SU-DHL-6 (cell line): Measurements from ENCODE around the gene SPAG8.

Experiments
- H2AFZ ChIP-seq: fragments of 200-600 bp; sonication (generic); 2 replicates; pipeline ENCODE4 v1.6.1; 2014; ENCODE audit warnings: low read depth, mild to moderate bottlenecking, moderate library complexity, mixed read lengths, antibody characterized with exemption, low read length; ENCODE audit not compliant: severe bottlenecking
- H3F3A ChIP-seq: fragments of 200-600 bp; shearing (Covaris generic); 2 replicates; pipeline ENCODE4 v1.6.0; 2016; ENCODE audit warnings: antibody characterized with exemption, mild to moderate bottlenecking; ENCODE audit not compliant: insufficient read depth
- H3K27ac ChIP-seq: fragments of 200-600 bp; sonication (generic); 2 replicates; pipeline ENCODE4 v1.5.1; 2016; ENCODE audit warnings: low read depth, mild to moderate bottlenecking, low read length, moderate library complexity, mixed read lengths
- H3K27me3 ChIP-seq: fragments of 200-600 bp; sonication (generic), shearing (Covaris generic); 2 replicates; pipeline ENCODE4 v1.6.0; 2014; ENCODE audit warnings: mild to moderate bottlenecking, low read length
- H3K36me3 ChIP-seq: fragments of 200-600 bp; sonication (generic); 2 replicates; pipeline ENCODE4 v1.6.1; 2014; ENCODE audit warnings: mild to moderate bottlenecking, low read length, mixed read lengths
- H3K4me2 ChIP-seq: fragments of 300-600, 200-600 bp; shearing (Covaris generic), sonication (generic); 2 replicates; pipeline ENCODE4 v1.6.0; 2014; ENCODE audit warnings: low read length, low read depth, mild to moderate bottlenecking; ENCODE audit not compliant: poor library complexity, severe bottlenecking
- H3K4me3 ChIP-seq: fragments of 200-600 bp; sonication (generic); 2 replicates; pipeline ENCODE4 v1.5.1; 2014; ENCODE audit warnings: antibody characterized with exemption, low read length, mild to moderate bottlenecking, mixed read lengths; ENCODE audit not compliant: insufficient read depth, poor library complexity, severe bottlenecking
- H3K79me2 ChIP-seq: fragments of 200-600 bp; sonication (generic); 2 replicates; pipeline ENCODE4 v1.6.1; 2014; ENCODE audit warnings: mild to moderate bottlenecking, low read length, moderate library complexity; ENCODE audit not compliant: insufficient read depth
- H3K9ac ChIP-seq: fragments of 200-600 bp; sonication (generic); 2 replicates; pipeline ENCODE4 v1.7.0; 2014; ENCODE audit warnings: mild to moderate bottlenecking, low read length
- H3K9me2 ChIP-seq: fragments of 200-600 bp; sonication (generic); replicated peaks from 2 replicates; pipeline ENCODE4 v1.6.1; 2014; ENCODE audit warnings: low read length; ENCODE audit not compliant: insufficient read depth
- H3K9me3 ChIP-seq: fragments of 200-600 bp; sonication (generic); 2 replicates; pipeline ENCODE4 v1.6.1; 2014; ENCODE audit warnings: low read length, mixed read lengths; ENCODE audit not compliant: insufficient read depth
- H4K20me1 ChIP-seq: fragments of 200-600 bp; sonication (generic); 2 replicates; pipeline ENCODE4 v1.6.1; 2014; ENCODE audit warnings: low read depth, mild to moderate bottlenecking, antibody characterized with exemption, low read length, moderate library complexity, mixed read lengths
- EZH2phosphoT487 ChIP-seq: fragments of 200-600 bp; sonication (generic), shearing (Covaris generic); conservative IDR thresholded peaks from 2 replicates; pipeline ENCODE4 v1.6.1; 2018; ENCODE audit warnings: mild to moderate bottlenecking, antibody characterized with exemption, low read length, moderate library complexity, mixed read lengths
- TF ChIP-seq, protein P1 (sequence below): fragments of 200-600 bp; sonication (generic); IDR thresholded peaks from one replicate; pipeline ENCODE4 v1.5.1; 2017; ENCODE audit warnings: antibody characterized with exemption, mild to moderate bottlenecking, low read length, moderate library complexity; ENCODE audit not compliant: insufficient read depth, poor library complexity, severe bottlenecking

SPAG8 gene

DNA sequence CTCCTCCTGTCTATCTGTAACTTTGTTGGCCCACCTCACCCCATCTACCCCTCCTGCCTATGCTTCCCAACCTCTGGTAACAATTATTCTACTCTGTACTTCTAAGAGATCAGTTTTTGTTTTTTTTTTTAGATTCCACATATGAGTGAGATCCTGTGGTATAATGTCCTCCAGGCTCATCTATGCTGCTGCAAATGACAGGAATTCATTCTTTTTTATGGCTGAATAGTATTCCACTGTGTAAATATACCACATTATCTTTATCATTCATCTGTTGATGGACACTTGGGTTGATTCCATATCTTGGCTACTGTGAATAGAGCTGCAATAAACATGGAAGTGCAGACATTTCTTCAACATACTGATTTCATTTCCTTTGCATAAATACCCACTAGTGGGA is 28.6 kb downstream of the SPAG8 start:
- TF ChIP-seq EZH2phosphoT487, result no peak
- TF ChIP-seq, protein P1, sequence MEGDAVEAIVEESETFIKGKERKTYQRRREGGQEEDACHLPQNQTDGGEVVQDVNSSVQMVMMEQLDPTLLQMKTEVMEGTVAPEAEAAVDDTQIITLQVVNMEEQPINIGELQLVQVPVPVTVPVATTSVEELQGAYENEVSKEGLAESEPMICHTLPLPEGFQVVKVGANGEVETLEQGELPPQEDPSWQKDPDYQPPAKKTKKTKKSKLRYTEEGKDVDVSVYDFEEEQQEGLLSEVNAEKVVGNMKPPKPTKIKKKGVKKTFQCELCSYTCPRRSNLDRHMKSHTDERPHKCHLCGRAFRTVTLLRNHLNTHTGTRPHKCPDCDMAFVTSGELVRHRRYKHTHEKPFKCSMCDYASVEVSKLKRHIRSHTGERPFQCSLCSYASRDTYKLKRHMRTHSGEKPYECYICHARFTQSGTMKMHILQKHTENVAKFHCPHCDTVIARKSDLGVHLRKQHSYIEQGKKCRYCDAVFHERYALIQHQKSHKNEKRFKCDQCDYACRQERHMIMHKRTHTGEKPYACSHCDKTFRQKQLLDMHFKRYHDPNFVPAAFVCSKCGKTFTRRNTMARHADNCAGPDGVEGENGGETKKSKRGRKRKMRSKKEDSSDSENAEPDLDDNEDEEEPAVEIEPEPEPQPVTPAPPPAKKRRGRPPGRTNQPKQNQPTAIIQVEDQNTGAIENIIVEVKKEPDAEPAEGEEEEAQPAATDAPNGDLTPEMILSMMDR, result no peak

DNA sequence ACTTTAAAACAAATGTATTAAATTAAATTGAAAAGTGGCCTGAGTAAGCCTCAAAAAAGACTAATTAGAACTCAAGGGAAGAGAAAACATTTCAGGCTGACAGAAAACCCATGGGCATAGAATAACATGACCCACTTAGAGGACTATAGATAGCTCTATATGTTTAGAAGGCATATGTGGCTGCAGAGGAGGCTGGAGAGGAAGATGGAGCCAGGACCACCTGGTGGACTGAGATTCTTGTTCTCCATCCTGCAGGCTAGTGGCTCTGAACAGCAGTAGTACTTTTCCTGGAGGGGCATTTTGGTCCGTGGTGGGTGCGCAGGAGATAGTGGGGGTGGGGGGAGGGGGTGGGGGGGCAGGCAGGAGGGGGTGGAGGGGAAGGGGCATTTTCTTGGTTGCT is 31.0 kb downstream of the SPAG8 start:
- no peak overlapping the region for H2AFZ ChIP-seq
- H4K20me1 ChIP-seq, result no peaks in the 10 kb centered on the region
- H3K27ac ChIP-seq, result no peak overlapping the region
- H3K9me2 ChIP-seq, result no peaks in the 10 kb centered on the region
- no peak overlapping the region for H3K4me3 ChIP-seq
- no peaks in the 10 kb centered on the region for H3K9me3 ChIP-seq
- TF ChIP-seq, protein P1, result no peak
- TF ChIP-seq EZH2phosphoT487, result no peak
- H3K27me3 ChIP-seq, result no peaks in the 10 kb centered on the region
- H3K4me2 ChIP-seq, result no peak overlapping the region
- H3K79me2 ChIP-seq, result no peaks in the 10 kb centered on the region
- H3K9ac ChIP-seq, result no peak overlapping the region
- 0 out of 2 replicates have a peak, but pooled peaks cover 4% of the 10 kb centered on the region for H3K36me3 ChIP-seq
- H3F3A ChIP-seq, result 0 out of 2 replicates have a peak, but pooled peaks cover 8% of the 10 kb centered on the region

More for the DNA sequence above, 28.6 kb downstream of the SPAG8 start:
- H3K79me2 ChIP-seq, result no peaks in the 10 kb centered on the region
- no peak overlapping the region for H3K4me2 ChIP-seq
- no peak overlapping the region for H3K27ac ChIP-seq
- H3K4me3 ChIP-seq, result no peak overlapping the region
- no peaks in the 10 kb centered on the region for H3K9me3 ChIP-seq
- H3K27me3 ChIP-seq, result no peaks in the 10 kb centered on the region
- H4K20me1 ChIP-seq, result no peaks in the 10 kb centered on the region
- no peak overlapping the region for H3K9ac ChIP-seq
- 0 out of 2 replicates have a peak, but pooled peaks cover 4% of the 10 kb centered on the region for H3K36me3 ChIP-seq
- H3F3A ChIP-seq, result 0 out of 2 replicates have a peak, but pooled peaks cover 8% of the 10 kb centered on the region
- no peak overlapping the region for H2AFZ ChIP-seq
- no peaks in the 10 kb centered on the region for H3K9me2 ChIP-seq

DNA sequence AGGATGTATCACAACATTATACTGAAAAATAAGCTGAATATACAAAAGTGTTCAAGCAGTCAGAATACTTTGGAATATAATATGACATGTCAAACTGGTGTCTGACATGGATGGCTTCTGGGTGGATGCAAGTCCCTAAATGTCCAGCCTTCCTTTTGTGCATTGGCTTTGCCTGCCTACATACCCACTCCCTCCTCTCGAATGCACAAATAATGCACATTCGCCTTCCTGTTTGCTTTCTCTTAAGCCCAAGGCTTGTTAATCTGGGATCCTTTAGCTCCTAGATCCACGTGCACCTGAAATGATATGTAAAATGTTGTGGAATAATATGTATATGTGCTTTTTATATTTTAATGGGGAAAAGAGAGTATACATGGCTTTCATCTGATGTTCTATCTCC is 33.6 kb downstream of the SPAG8 start:
- Histone ChIP-seq H3K9me2 (no peaks in the 10 kb centered on the region), H3K27ac (no peak overlapping the region), H3K4me2 (no peak overlapping the region), H3K9me3 (no peaks in the 10 kb centered on the region), H3F3A (0 out of 2 replicates have a peak, but pooled peaks cover 8% of the 10 kb centered on the region), H3K9ac (no peak overlapping the region), H4K20me1 (no peaks in the 10 kb centered on the region), H3K4me3 (no peak overlapping the region), H3K79me2 (no peaks in the 10 kb centered on the region), H2AFZ (no peak overlapping the region), H3K36me3 (0 out of 2 replicates have a peak, but pooled peaks cover 3% of the 10 kb centered on the region), H3K27me3 (no peaks in the 10 kb centered on the region)
- TF ChIP-seq EZH2phosphoT487, result no peak
- TF ChIP-seq, protein P1, result no peak
